Activated B cell treated with CpG ODN at 0.5 μM for 24 hours (primary cell): ENCODE measurements around the gene DPM3. TPM values are rescaled to one million over a fixed set of nuclear protein-coding genes. Genes with fewer than 3 reads are reported as not detected.

Source experiments
- ATAC-seq: fragments of 200-7000 bp; cut with Tn5 transposase; one replicate; pipeline ENCODE4 v1.10.0; 2021; ENCODE audit warnings: low read depth, mild to moderate bottlenecking, moderate library complexity
- CTCF ChIA-PET: fragments of 350-600 bp; sonication (Branson Sonifier 250); formaldehyde crosslinking; loops from one replicate; lab custom pipeline; 2021; ENCODE audit warnings: antibody characterized with exemption; lab: Charles Lee
- POLR2A ChIA-PET: fragments of 350-600 bp; sonication (Branson Sonifier 250); formaldehyde crosslinking; loops from one replicate; lab custom pipeline; 2021; ENCODE audit warnings: antibody characterized with exemption; lab: Charles Lee
- DNase-seq: peaks from one replicate; pipeline ENCODE4 v3.0.0; 2022
- H3K27ac Mint-ChIP-seq: one replicate; pipeline ENCODE4 v1.8.0; 2020; ENCODE audit warnings: mixed read lengths
- H3K27me3 Mint-ChIP-seq: one replicate; pipeline ENCODE4 v1.8.0; 2021; ENCODE audit warnings: mixed read lengths
- H3K36me3 Mint-ChIP-seq: one replicate; pipeline ENCODE4 v1.8.0; 2021; ENCODE audit warnings: low read depth, mixed read lengths
- H3K4me1 Mint-ChIP-seq: one replicate; pipeline ENCODE4 v1.8.0; 2021; ENCODE audit warnings: mixed read lengths
- H3K4me3 Mint-ChIP-seq: one replicate; pipeline ENCODE4 v1.8.0; 2020; ENCODE audit warnings: mild to moderate bottlenecking, mixed read lengths
- H3K9me3 Mint-ChIP-seq: one replicate; pipeline ENCODE4 v1.8.0; 2020; ENCODE audit warnings: mixed read lengths
- intact Hi-C: fragments of 100-400 bp; cut with micrococcal nuclease; formaldehyde crosslinking; loops from one replicate; pipeline ENCODE4 v1.15.1; 2024
- total RNA-seq: library from RNA; stranded (reverse); gene quantifications from 2 replicates; pipeline ENCODE4 v1.2.3, GENCODE V29; 2022
- TF ChIP-seq, protein P1 (sequence below): fragments of 200-600 bp; IDR thresholded peaks from one replicate; pipeline ENCODE4 v1.8.0; 2022; ENCODE audit warnings: antibody characterized with exemption, mild to moderate bottlenecking

DPM3 gene
- total RNA-seq, 1 donor from 2014 or later, result 33.2 TPM

DNA sequence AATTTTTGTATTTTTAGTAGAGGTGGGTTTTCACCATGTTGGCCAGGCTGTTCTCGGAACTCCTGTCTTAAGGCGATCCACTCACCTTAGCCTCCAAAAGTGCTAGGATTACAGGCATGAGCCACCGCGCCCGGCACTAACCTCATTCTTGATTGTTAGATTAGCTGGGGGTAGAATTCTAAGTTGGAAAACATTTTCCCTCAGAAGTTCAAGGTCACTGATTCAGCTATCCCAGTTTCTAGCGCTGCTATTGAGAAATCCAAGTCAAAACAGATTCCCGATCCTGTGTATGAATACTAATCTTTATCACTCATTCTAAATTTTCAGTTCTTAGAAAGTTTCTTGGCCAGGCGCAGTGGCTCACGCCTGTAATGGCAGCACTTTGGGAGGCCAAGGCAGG, 37.0 kb downstream of the DPM3 start:
- ATAC-seq, result no peak
- CTCF ChIA-PET, result no interaction called here
- intact Hi-C loops, result no loop called here
- TF ChIP-seq, protein P1, sequence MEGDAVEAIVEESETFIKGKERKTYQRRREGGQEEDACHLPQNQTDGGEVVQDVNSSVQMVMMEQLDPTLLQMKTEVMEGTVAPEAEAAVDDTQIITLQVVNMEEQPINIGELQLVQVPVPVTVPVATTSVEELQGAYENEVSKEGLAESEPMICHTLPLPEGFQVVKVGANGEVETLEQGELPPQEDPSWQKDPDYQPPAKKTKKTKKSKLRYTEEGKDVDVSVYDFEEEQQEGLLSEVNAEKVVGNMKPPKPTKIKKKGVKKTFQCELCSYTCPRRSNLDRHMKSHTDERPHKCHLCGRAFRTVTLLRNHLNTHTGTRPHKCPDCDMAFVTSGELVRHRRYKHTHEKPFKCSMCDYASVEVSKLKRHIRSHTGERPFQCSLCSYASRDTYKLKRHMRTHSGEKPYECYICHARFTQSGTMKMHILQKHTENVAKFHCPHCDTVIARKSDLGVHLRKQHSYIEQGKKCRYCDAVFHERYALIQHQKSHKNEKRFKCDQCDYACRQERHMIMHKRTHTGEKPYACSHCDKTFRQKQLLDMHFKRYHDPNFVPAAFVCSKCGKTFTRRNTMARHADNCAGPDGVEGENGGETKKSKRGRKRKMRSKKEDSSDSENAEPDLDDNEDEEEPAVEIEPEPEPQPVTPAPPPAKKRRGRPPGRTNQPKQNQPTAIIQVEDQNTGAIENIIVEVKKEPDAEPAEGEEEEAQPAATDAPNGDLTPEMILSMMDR, result no peak
- no peaks in the 10 kb centered on the region for H3K9me3 Mint-ChIP-seq
- H3K36me3 Mint-ChIP-seq, result no peaks in the 10 kb centered on the region
- H3K4me1 Mint-ChIP-seq, result no peaks in the 10 kb centered on the region
- DNase-seq, result no peak
- no peak overlapping the region for H3K27ac Mint-ChIP-seq
- no peak overlapping the region for H3K4me3 Mint-ChIP-seq
- peaks cover 2% of the 10 kb centered on the region for H3K27me3 Mint-ChIP-seq
- POLR2A ChIA-PET, result no interaction called here

DNA sequence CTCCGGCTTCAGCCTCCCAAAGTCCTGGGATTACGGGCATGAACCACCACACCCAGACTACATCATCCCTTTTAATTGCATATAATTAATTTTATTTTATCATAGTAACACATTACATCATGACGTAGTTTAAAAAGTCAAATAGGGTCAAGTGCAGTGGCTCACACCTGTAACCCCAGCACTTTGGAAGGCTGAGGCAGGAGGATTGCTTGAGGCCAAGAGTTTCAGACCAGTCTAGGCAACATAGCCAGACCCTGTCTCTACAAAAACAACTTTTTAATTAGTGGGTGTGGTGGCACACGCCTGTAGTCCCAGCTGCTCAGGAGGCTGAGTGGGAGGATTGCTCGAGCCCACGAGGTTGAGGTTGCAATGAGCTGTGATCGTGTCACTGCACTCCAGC, 41.0 kb downstream of the DPM3 start:
- TF ChIP-seq, protein P1, result no peak
- peaks cover 2% of the 10 kb centered on the region for H3K4me1 Mint-ChIP-seq
- H3K27me3 Mint-ChIP-seq, result peaks cover 6% of the 10 kb centered on the region
- POLR2A ChIA-PET, result interaction anchor here (0.5 to 1.0 kb wide), 2 partner anchors 65 to 67 kb away, joined by 4 read pairs; no protein-coding TSS in a partner anchor
- no peak overlapping the region for H3K4me3 Mint-ChIP-seq
- CTCF ChIA-PET, result interaction anchor here (1.1 to 1.8 kb wide), 3 partner anchors 8 to 68 kb away, joined by 4 to 5 read pairs (median 4); no protein-coding TSS in a partner anchor
- H3K36me3 Mint-ChIP-seq, result no peaks in the 10 kb centered on the region
- H3K9me3 Mint-ChIP-seq, result no peaks in the 10 kb centered on the region
- ATAC-seq, result no peak
- no peak for DNase-seq
- intact Hi-C loops, result no loop called here
- H3K27ac Mint-ChIP-seq, result no peak overlapping the region

DNA sequence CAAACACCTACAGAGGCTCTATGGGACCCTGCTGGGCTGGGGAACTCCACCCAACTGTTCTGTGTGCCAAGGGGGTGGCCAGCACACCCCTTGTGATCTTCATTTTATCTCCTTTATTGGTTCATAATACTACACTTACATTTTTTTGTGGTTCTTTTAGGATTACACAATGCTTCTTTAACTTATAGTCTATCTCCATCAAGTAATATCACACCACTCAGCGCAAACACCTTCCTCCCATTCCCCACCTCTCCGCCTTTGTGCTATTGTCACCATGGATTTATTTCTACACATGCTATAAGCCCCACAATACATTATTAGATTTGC, 45.7 kb downstream of the DPM3 start:
- intact Hi-C loops, result loop anchor here (5.0 kb wide), 1 partner anchor 33 kb away; the partner anchor contains the start of gene EFNA1
- H3K27ac Mint-ChIP-seq, result no peak overlapping the region
- ChIA-PET POLR2A (interaction anchor here (2.1 kb wide), 1 partner anchor 72 kb away, joined by 6 read pairs; no protein-coding TSS in a partner anchor), CTCF (interaction anchor here (1.5 to 2.7 kb wide), 3 partner anchors 34 to 76 kb away, joined by 3 to 19 read pairs (median 4); no protein-coding TSS in a partner anchor)
- no peaks in the 10 kb centered on the region for H3K9me3 Mint-ChIP-seq
- H3K27me3 Mint-ChIP-seq, result peaks cover 8% of the 10 kb centered on the region
- TF ChIP-seq, protein P1, result no peak
- H3K4me1 Mint-ChIP-seq, result peaks cover 9% of the 10 kb centered on the region
- H3K4me3 Mint-ChIP-seq, result no peak overlapping the region
- ATAC-seq, result no peak
- no peaks in the 10 kb centered on the region for H3K36me3 Mint-ChIP-seq
- no peak for DNase-seq

DNA sequence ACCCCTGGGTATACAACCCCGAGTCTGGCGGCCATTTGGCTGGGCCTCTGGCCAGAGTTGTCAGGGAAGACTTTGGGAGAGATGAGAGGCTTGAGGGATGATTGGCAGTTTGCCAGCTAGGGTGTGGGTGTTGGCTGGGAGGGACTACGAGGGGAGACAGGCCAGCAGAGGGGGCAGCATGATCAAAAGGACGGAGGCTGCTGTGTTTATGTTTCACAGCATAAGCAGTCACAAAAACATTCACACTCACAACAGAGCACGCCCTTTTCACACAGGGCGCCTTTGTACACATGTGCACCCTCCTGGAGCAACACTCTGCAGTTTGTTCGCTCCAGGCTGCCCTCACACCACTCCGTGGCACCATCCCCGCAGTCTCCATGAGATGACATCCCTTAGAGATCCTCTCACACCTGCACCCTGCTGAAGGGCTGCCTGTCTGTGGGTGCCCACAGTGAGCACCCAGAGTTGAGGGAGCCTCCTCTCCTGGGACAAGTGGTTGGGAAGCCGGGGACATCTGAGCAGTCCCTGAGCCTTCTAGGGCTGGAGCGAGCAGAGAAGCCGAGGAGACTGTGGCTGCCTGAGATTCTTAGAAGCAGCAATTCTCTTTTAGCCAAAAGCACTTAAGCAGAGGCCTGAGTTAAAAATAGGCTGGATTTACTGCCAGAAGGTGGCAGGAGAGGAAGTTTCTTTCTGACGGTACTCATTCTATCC, 46.3 kb downstream of the DPM3 start:
- POLR2A ChIA-PET, result interaction anchor here (2.1 kb wide), 1 partner anchor 73 kb away, joined by 6 read pairs; no protein-coding TSS in a partner anchor
- Mint-ChIP-seq H3K4me1 (peaks cover 9% of the 10 kb centered on the region), H3K27me3 (peaks cover 8% of the 10 kb centered on the region), H3K9me3 (no peaks in the 10 kb centered on the region), H3K4me3 (no peak overlapping the region), H3K36me3 (no peaks in the 10 kb centered on the region), H3K27ac (no peak overlapping the region)
- TF ChIP-seq, protein P1, result no peak
- ATAC-seq (no peak), DNase-seq (no peak)
- CTCF ChIA-PET, result interaction anchor here (1.6 to 2.7 kb wide), 2 partner anchors 35 to 73 kb away, joined by 4 to 19 read pairs; no protein-coding TSS in a partner anchor
- intact Hi-C loops, result loop anchor here (5.0 kb wide), 1 partner anchor 33 kb away; the partner anchor contains the start of gene EFNA1

DNA sequence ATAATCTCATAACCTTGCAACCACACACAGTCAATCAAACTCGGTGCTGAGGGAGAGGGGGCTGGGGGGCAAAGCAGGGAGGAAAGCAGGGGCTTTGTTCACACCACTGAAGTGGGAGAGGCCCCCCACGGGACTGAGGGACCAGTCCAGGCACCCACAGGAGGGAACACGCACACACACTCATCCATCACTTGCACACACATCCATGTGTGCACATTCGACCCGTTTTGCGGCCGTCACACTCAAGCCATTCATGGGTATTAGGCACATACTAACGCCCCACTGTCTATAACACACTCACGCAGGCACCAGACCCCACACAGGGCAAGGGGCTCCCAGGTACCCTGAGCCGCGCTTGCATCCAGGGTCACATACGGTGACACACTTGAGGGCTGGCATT, 47.7 kb downstream of the DPM3 start:
- H3K27ac Mint-ChIP-seq, result no peak overlapping the region
- H3K9me3 Mint-ChIP-seq, result no peaks in the 10 kb centered on the region
- peaks cover 9% of the 10 kb centered on the region for H3K4me1 Mint-ChIP-seq
- TF ChIP-seq, protein P1, result no peak
- no peak overlapping the region for H3K4me3 Mint-ChIP-seq
- ATAC-seq, result no peak
- CTCF ChIA-PET, result interaction anchor here (0.9 to 5.3 kb wide), 4 partner anchors 43 to 80 kb away, joined by 3 to 145 read pairs (median 24); partner anchors contain the start of genes KRTCAP2, SLC50A1 and TRIM46
- intact Hi-C loops, result loop anchor here (5.0 kb wide), 1 partner anchor 35 kb away; the partner anchor contains the start of gene EFNA1
- POLR2A ChIA-PET, result interaction anchor here (0.6 to 2.1 kb wide), 2 partner anchors 75 to 210 kb away, joined by 3 to 38 read pairs; no protein-coding TSS in a partner anchor
- DNase-seq, result no peak
- peaks cover 6% of the 10 kb centered on the region for H3K27me3 Mint-ChIP-seq
- H3K36me3 Mint-ChIP-seq, result no peaks in the 10 kb centered on the region
